ENCODE measurements around the gene SORBS1.

DNA sequence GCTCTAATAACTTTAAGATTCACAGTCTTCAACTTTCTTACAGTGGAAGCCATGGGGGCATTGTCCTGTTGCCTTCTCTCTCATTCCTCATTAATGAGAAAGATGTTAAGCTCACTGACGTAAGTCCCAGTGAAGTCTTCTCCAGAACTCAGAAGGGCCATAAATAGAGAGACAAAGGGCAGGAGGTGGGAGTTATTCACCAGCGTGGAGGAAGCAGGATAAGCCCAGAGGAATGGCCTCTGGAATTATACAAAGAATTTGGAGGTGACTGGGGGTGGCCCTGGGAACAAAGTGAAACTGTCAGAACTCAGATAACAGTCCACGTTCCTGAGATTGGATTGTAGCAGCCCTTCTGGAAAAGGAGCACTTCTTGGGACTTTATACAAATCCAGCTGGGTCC is 52.4 kb downstream of the SORBS1 start:
- TF ChIP-seq, protein P1, sequence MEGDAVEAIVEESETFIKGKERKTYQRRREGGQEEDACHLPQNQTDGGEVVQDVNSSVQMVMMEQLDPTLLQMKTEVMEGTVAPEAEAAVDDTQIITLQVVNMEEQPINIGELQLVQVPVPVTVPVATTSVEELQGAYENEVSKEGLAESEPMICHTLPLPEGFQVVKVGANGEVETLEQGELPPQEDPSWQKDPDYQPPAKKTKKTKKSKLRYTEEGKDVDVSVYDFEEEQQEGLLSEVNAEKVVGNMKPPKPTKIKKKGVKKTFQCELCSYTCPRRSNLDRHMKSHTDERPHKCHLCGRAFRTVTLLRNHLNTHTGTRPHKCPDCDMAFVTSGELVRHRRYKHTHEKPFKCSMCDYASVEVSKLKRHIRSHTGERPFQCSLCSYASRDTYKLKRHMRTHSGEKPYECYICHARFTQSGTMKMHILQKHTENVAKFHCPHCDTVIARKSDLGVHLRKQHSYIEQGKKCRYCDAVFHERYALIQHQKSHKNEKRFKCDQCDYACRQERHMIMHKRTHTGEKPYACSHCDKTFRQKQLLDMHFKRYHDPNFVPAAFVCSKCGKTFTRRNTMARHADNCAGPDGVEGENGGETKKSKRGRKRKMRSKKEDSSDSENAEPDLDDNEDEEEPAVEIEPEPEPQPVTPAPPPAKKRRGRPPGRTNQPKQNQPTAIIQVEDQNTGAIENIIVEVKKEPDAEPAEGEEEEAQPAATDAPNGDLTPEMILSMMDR (IDR thresholded peaks at IDR 0.05), result no peak
- no peak for TF ChIP-seq POLR2A (IDR thresholded peaks at IDR 0.05)
